H1 (cell line): ENCODE data around the gene SOX14. TPM values are rescaled to one million over a fixed set of nuclear protein-coding genes. Genes with fewer than 3 reads are reported as not detected.

Experiments
- polyA plus RNA-seq, 7 experiments: library from polyadenylated mRNA; depleted of rRNA in 3 of 7; stranded (reverse) in 5 of 7; unstranded in 2 of 7; fragments of >200 nt in 5 of 7; fragments of 200-250 nt in 2 of 7; gene quantifications; 1 replicate in 5 of 7; 2 replicates in 1 of 7; 4 replicates in 1 of 7; pipeline versions ENCODE4 v1.2.1 to v1.2.3, GENCODE V29; 2011 to 2013; ENCODE audit warnings: missing spikeins in 2 of 7, mixed read lengths in 2 of 7
- total RNA-seq: library from RNA; stranded (reverse); fragmentation: NEBNext Ultra II Directional; extraction: Animal tissue kit (Norgen Biotek cat#: 25700); gene quantifications from 2 replicates; pipeline ENCODE4 v1.2.1, GENCODE V29; 2021

SOX14 gene
- total and polyA plus RNA-seq, 2 of the 8 experiments (the other 6 are each of a cell fraction or from before 2014, with no cell fraction given) = 0.03 to 0.50 TPM

Other genes with a start within 250 kb of the SOX14 start
- not detected in 2 replicates for gene CLDN18, start 245.8 kb downstream of the SOX14 start, total RNA-seq
- not detected in 2 replicates for gene CLDN18, start 245.8 kb downstream of the SOX14 start, polyA plus RNA-seq (2011; rRNA removed)